Upper lobe of right lung (tissue), 1 donor: ENCODE measurements around the gene GPR3. TPM values are rescaled to one million over a fixed set of nuclear protein-coding genes. Genes with fewer than 3 reads are reported as not detected.

Experiments
- ATAC-seq: fragments of 200-7000 bp; cut with Tn5 transposase; one replicate; pipeline ENCODE4 v1.9.1; 2020; ENCODE audit warnings: mild to moderate bottlenecking, moderate library complexity
- DNase-seq: peaks from one replicate; pipeline ENCODE4 v3.0.0-alpha.2; 2020
- H3K27ac ChIP-seq: fragments of 200-600 bp; one replicate; pipeline ENCODE4 v1.8.0; 2022
- H3K27me3 ChIP-seq: fragments of 200-600 bp; one replicate; pipeline ENCODE4 v1.8.0; 2022; ENCODE audit warnings: mild to moderate bottlenecking
- H3K36me3 ChIP-seq: fragments of 200-600 bp; one replicate; pipeline ENCODE4 v1.8.0; 2022
- H3K4me1 ChIP-seq: fragments of 200-600 bp; one replicate; pipeline ENCODE4 v1.8.0; 2022
- H3K4me3 ChIP-seq: fragments of 200-600 bp; one replicate; pipeline ENCODE4 v1.8.0; 2022; ENCODE audit warnings: mild to moderate bottlenecking
- H3K9me3 ChIP-seq: fragments of 200-600 bp; one replicate; pipeline ENCODE4 v1.8.0; 2022
- intact Hi-C: fragments of 100-400 bp; cut with DNase I; formaldehyde crosslinking; loops from one replicate; pipeline ENCODE4 v1.11.0; 2022
- total RNA-seq: library from RNA; stranded (reverse); fragmentation: NEBNext Ultra II Directional; extraction: Animal tissue kit (Norgen Biotek cat#: 25700); gene quantifications from one replicate; pipeline ENCODE4 v1.2.1, GENCODE V29; 2021
- TF ChIP-seq, protein P1 (sequence below): fragments of 200-600 bp; IDR thresholded peaks from one replicate; pipeline ENCODE4 v1.8.0; 2022; ENCODE audit warnings: antibody characterized with exemption
- donor health status: DM: no; HTN: yes; CAD: no; lungs with severe emphysema.

The GPR3 gene
- total RNA-seq, 1 donor from 2014 or later, result 0.90 TPM

DNA sequence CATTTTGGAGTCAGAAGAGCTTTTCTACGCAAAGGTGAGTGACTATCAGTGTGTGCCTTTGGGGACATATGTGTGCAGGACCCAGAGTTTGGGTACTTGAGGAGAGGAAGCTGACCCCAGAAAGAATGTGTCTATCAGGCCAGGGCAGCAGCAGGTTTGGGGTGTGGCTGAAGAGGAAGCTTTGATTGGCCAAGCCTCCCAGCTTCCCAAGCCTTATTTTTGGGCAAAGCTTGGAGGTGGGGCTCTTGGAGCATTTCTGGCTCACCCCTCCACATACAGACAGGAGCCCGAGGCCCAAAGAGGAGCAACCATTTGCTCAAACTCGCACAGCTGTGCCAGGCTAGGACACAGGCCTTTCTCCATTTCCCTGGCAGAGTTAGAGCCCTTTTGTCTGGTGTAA, 4.7 kb downstream of the GPR3 start:
- TF ChIP-seq, protein P1, sequence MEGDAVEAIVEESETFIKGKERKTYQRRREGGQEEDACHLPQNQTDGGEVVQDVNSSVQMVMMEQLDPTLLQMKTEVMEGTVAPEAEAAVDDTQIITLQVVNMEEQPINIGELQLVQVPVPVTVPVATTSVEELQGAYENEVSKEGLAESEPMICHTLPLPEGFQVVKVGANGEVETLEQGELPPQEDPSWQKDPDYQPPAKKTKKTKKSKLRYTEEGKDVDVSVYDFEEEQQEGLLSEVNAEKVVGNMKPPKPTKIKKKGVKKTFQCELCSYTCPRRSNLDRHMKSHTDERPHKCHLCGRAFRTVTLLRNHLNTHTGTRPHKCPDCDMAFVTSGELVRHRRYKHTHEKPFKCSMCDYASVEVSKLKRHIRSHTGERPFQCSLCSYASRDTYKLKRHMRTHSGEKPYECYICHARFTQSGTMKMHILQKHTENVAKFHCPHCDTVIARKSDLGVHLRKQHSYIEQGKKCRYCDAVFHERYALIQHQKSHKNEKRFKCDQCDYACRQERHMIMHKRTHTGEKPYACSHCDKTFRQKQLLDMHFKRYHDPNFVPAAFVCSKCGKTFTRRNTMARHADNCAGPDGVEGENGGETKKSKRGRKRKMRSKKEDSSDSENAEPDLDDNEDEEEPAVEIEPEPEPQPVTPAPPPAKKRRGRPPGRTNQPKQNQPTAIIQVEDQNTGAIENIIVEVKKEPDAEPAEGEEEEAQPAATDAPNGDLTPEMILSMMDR, result no peak
- Histone ChIP-seq H3K4me1 (peaks cover 27% of the 10 kb centered on the region), H3K4me3 (no peak overlapping the region), H3K27ac (no peak overlapping the region), H3K9me3 (no peaks in the 10 kb centered on the region), H3K27me3 (no peaks in the 10 kb centered on the region), H3K36me3 (no peaks in the 10 kb centered on the region)
- intact Hi-C loops, result loop anchor here (10.0 kb wide), 2 partner anchors 208 to 268 kb away; partner anchors contain the start of gene AHDC1
- DNase-seq, result no peak
- no peak for ATAC-seq

DNA sequence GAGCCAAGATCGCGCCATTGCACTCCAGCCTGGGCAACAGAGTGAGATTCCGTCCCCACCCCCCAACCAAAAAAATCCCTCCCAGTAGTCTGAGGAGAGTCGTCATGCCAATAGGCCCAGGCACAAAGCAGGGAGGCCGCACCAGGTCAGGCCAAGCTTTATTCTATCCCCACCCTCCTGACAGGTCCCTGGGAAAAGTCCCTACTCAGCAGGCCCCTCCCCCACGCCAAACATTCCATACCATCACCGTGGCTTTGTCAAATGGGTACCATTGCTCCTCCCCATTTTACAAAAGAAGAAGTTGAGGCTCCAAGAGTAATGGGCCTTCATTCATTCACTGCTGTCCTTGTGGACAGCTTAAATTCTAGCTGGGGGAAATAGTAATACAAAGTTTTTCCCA, 5.3 kb downstream of the GPR3 start:
- Histone ChIP-seq H3K36me3 (no peaks in the 10 kb centered on the region), H3K4me3 (no peak overlapping the region), H3K9me3 (no peaks in the 10 kb centered on the region), H3K27ac (no peak overlapping the region), H3K27me3 (no peaks in the 10 kb centered on the region), H3K4me1 (peaks cover 30% of the 10 kb centered on the region)
- no peak for ATAC-seq
- TF ChIP-seq, protein P1, result no peak
- intact Hi-C loops, result loop anchor here (10.0 kb wide), 2 partner anchors 207 to 267 kb away; partner anchors contain the start of gene AHDC1
- DNase-seq, result no peak

DNA sequence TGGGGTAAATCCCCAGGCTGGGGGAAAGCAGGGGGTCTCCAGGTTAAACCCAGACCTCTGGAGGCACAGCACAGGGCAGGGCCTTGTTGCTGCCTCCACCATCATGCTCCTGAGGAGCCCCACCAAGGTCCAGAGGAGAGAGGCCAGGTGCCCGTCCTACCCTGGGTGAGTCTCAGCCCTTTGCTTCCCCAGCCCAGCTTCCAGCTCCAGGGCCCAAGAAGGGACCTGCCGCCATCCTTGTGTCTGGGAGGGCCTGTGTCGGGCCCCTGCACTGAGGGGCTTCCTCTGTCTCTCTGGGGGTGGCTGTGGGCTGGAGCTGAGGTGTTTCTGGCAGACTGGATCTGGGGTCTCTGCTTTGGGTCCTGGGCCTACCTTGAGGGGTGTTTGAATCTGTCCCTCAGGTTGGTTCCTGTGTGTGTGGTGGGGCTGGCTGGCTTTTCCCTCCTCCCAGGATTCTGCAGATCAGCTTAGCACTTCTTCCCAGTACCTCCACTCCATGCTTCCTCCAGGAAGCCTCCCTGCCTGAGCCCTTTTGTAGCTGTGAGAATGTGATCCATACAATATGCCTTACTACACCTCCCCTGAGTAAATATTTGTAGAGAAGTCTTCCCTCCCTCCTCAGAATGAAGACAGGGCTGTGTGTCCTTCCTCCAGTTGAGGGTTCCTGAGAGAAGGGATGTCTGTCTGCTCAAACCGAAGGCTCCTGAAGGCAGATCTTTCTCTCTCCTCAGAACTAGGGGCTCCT, 6.2 kb downstream of the GPR3 start:
- TF ChIP-seq, protein P1, result no peak
- no peak for ATAC-seq

DNA sequence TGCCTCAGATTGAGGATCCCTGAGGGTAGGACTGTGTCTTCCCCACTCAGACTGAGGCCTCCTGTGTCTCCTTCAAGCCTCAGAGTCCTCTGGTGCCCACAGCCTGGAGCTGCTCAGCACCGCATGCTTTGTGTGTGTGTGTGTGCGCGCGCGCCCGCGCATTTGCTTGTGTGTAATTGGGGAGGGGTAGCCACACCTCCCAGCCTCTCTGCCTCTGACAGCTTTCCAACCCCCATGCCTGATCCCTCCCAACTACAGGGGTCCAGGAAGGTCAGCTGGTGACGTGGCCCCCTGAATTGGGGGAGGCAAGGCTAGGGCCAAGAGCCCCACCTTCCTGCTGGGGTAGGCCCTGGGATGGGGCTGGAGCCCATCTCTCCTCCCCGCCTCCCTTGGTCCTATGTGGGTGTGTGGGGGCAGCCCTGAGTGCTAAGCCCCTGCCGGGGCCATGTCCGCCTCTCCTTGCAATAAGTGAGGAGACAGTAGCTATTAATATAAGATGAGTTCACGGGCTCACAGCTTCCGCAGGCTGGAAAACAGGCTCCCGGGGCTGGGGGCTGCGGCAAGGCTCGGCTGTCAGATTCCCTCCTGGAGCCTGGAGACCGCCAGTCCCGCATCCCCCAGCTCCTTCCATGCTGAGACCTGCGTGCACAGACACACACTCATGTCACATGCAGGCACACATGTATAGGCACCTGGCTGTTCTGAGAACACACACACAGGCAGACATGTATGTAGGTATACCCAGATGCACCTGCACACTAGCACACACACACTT, 7.0 kb downstream of the GPR3 start:
- H3K27ac ChIP-seq, result no peak overlapping the region
- H3K27me3 ChIP-seq, result no peaks in the 10 kb centered on the region
- ATAC-seq, result no peak
- no peak overlapping the region for H3K4me3 ChIP-seq
- no peak for DNase-seq
- intact Hi-C loops, result loop anchor here (10.0 kb wide), 2 partner anchors 205 to 265 kb away; partner anchors contain the start of gene AHDC1
- TF ChIP-seq, protein P1, result no peak
- no peaks in the 10 kb centered on the region for H3K36me3 ChIP-seq
- no peaks in the 10 kb centered on the region for H3K9me3 ChIP-seq
- peaks cover 42% of the 10 kb centered on the region for H3K4me1 ChIP-seq

More for the DNA sequence above, 6.2 kb downstream of the GPR3 start:
- Histone ChIP-seq H3K36me3 (no peaks in the 10 kb centered on the region), H3K9me3 (no peaks in the 10 kb centered on the region), H3K4me1 (peaks cover 35% of the 10 kb centered on the region), H3K27me3 (no peaks in the 10 kb centered on the region), H3K27ac (no peak overlapping the region), H3K4me3 (no peak overlapping the region)
- intact Hi-C loops, result loop anchor here (10.0 kb wide), 2 partner anchors 206 to 266 kb away; partner anchors contain the start of gene AHDC1
- no peak for DNase-seq

DNA sequence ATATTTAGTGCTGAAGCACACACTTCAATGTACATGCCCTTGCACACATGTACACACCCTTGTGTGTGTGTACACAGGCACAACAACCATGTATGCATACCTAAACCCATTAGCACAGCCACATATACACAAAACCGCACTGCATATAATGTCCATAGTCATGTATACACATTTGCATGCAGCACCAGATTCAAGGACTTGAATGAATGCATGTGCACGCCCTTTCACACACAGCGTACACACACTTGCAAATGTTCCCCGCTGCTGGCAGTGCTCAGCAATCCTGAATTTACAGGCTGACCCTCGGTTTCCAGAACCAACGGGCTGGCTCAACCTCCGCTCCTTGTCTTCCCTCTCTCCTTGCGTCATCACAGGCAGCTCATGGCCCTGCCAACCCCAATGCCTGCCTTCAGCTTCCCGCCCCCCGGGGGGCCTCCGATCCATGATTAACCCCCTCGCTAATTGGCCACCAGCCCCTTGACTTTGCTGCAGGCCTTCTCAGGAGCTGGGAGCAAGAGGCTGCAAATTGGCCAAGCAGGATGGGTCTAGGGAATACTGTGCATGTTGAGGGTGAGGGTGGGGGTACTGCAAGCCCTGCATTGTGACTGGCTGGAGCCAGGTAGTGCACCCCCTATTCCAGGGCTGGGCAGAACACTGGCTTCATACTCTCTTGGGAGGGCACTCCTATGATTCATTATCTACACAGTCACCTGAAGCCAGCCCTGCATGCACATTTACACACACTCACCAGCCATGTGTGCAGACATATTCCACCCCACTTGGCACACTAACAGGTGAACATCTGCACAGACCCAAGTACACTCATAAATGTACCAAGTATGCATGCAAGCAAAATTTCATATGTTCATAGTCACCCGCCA, 7.9 kb downstream of the GPR3 start:
- no peak for ATAC-seq
- Histone ChIP-seq H3K4me1 (peaks cover 47% of the 10 kb centered on the region), H3K27me3 (no peaks in the 10 kb centered on the region), H3K27ac (no peak overlapping the region), H3K36me3 (no peaks in the 10 kb centered on the region), H3K4me3 (no peak overlapping the region), H3K9me3 (no peaks in the 10 kb centered on the region)
- intact Hi-C loops, result no loop called here
- TF ChIP-seq, protein P1, result no peak
- no peak for DNase-seq
